ENCODE measurements around the gene CARS2.

CARS2 gene

GRCh38 chr13:110643324-110643723 lies 62.6 kb downstream of the CARS2 start (continued):
- TF ChIP-seq ZFP30 (CRISPR knock-in tag; IDR thresholded peaks at IDR 0.05) = no peak
- TF ChIP-seq BACH2 (CRISPR knock-in tag; IDR thresholded peaks at IDR 0.05; ENCODE audit: borderline replicate concordance) = no peak
- TF ChIP-seq, protein P1, sequence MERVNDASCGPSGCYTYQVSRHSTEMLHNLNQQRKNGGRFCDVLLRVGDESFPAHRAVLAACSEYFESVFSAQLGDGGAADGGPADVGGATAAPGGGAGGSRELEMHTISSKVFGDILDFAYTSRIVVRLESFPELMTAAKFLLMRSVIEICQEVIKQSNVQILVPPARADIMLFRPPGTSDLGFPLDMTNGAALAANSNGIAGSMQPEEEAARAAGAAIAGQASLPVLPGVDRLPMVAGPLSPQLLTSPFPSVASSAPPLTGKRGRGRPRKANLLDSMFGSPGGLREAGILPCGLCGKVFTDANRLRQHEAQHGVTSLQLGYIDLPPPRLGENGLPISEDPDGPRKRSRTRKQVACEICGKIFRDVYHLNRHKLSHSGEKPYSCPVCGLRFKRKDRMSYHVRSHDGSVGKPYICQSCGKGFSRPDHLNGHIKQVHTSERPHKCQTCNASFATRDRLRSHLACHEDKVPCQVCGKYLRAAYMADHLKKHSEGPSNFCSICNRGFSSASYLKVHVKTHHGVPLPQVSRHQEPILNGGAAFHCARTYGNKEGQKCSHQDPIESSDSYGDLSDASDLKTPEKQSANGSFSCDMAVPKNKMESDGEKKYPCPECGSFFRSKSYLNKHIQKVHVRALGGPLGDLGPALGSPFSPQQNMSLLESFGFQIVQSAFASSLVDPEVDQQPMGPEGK (CRISPR knock-in tag; IDR thresholded peaks at IDR 0.05; ENCODE audit: borderline replicate concordance) = no peak

- no peak for TF ChIP-seq RARB (CRISPR knock-in tag; IDR thresholded peaks at IDR 0.05)
- TF ChIP-seq ZNF70 (CRISPR knock-in tag; IDR thresholded peaks at IDR 0.05) = no peak
- no peak for TF ChIP-seq ESRRG (CRISPR knock-in tag; IDR thresholded peaks at IDR 0.05)
- no peak for TF ChIP-seq PPARA (CRISPR knock-in tag; IDR thresholded peaks at IDR 0.05; ENCODE audit: borderline replicate concordance)
- TF ChIP-seq SNAI2 (CRISPR knock-in tag; IDR thresholded peaks at IDR 0.05) = no peak
- no peak for TF ChIP-seq POU6F1 (CRISPR knock-in tag; IDR thresholded peaks at IDR 0.05; ENCODE audit: borderline replicate concordance, low read depth)
- TF ChIP-seq CSRNP3 (CRISPR knock-in tag; IDR thresholded peaks at IDR 0.05) = no peak
- TF ChIP-seq ZFP3 (CRISPR knock-in tag; IDR thresholded peaks at IDR 0.05) = no peak
- ATAC-seq = no peak
Observed at GRCh38 chr13:110642291-110642981, 63.5 kb downstream of the CARS2 start.

DNA sequence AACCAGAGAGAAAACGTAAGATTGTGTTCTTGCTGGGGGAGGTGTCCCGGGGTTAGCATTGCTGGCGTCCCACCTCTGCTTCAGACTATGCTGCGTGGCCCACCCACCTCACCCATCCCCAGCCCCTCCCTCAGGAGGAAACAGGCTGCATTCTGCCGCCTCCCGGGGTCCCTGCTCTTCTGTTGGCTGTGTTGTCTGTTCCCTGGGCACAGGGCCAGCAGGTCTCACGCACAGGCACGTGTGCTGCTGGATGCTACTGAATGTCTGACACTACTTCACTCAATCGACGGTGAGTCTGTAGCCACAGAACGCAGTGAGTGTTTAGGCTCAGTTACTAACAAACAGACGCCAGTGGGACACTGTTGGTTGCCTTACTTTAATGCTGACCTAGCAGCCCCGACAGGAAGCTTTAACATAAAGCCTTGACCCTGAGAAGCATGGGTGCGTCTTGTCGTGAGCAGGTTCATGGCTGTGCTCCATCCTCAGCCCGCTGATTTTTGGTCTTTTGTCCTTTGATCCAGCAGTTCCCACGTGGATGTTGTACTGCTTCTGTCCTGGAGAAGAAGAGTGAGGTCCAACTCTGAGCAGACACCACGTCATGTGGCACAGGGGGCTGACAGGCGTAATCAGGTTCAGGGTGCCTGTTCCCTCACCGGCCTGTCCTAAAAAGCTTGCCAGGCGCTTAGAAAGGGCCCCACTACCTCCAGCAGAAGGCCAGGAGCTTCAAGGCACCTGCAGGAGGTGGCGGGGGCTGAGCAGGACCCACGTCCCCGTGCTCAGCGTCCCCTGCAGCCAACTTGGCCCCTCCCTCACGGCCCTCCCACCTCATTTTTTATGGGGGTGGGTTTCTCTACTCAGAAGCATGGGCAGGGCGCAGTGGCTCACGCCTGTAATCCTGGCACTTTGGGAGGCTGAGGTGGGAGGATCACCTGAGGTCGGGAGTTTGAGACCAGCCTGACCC lies 64.6 kb downstream of the CARS2 start:
- TF ChIP-seq, protein P1 (CRISPR knock-in tag; IDR thresholded peaks at IDR 0.05; ENCODE audit: borderline replicate concordance) = no peak
- TF ChIP-seq ESRRG (CRISPR knock-in tag; IDR thresholded peaks at IDR 0.05) (no peak), PPARA (CRISPR knock-in tag; IDR thresholded peaks at IDR 0.05; ENCODE audit: borderline replicate concordance) (no peak), ZNF8 (CRISPR knock-in tag; IDR thresholded peaks at IDR 0.05) (no peak), ZNF70 (CRISPR knock-in tag; IDR thresholded peaks at IDR 0.05) (no peak), ARNTL (CRISPR knock-in tag; IDR thresholded peaks at IDR 0.05; ENCODE audit: borderline replicate concordance, low read depth) (no peak), TCF4 (CRISPR knock-in tag; IDR thresholded peaks at IDR 0.05; ENCODE audit: borderline replicate concordance) (no peak)
- TF ChIP-seq, protein P2, sequence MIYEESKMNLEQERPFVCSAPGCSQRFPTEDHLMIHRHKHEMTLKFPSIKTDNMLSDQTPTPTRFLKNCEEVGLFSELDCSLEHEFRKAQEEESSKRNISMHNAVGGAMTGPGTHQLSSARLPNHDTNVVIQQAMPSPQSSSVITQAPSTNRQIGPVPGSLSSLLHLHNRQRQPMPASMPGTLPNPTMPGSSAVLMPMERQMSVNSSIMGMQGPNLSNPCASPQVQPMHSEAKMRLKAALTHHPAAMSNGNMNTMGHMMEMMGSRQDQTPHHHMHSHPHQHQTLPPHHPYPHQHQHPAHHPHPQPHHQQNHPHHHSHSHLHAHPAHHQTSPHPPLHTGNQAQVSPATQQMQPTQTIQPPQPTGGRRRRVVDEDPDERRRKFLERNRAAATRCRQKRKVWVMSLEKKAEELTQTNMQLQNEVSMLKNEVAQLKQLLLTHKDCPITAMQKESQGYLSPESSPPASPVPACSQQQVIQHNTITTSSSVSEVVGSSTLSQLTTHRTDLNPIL (CRISPR knock-in tag; IDR thresholded peaks at IDR 0.05; ENCODE audit: low read depth) = no peak
- no peak for ATAC-seq

DNA sequence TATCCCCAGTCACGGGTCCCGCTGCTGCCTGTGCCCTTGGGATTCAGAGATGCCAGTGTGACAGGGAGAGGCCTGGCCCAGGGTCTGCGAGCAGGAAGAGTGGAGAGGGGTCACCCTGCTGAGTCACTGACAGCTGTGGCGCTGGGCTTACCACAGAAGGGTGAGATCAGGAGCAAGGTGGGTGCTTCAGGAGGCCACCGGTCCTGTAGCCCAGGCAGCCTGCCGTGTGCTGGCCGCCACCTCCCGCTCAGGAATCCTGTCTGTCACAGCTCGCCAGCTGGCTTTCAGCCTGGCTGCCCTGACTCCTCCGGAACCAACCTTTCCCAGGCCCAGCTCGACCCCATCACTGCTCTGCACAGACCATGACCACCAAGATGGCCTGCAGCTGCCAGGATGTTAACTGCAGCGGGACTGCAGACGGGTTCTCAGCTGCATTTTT lies 65.3 kb downstream of the CARS2 start:
- TF ChIP-seq POU6F1 (CRISPR knock-in tag; IDR thresholded peaks at IDR 0.05; ENCODE audit: borderline replicate concordance, low read depth) = no peak
- TF ChIP-seq ZNF565 (CRISPR knock-in tag; conservative IDR thresholded peaks at IDR 0.05; ENCODE audit: low read depth) = no peak
- TF ChIP-seq ARNTL (CRISPR knock-in tag; IDR thresholded peaks at IDR 0.05; ENCODE audit: borderline replicate concordance, low read depth) = no peak
- no peak for TF ChIP-seq ISL1 (CRISPR knock-in tag; IDR thresholded peaks at IDR 0.05)
- no peak for TF ChIP-seq TCF4 (CRISPR knock-in tag; IDR thresholded peaks at IDR 0.05; ENCODE audit: borderline replicate concordance)
- TF ChIP-seq, protein P1 (CRISPR knock-in tag; IDR thresholded peaks at IDR 0.05; ENCODE audit: borderline replicate concordance) = no peak
- peak; percentile 9; the same call in 2 of the 3 replicates for ATAC-seq
